ENCODE measurements around the gene SLC18A3. TPM values are rescaled to one million over a fixed set of nuclear protein-coding genes. Genes with fewer than 3 reads are reported as not detected.

Gene SLC18A3
- total RNA-seq, 1 experiment from 2014 or later = not detected

GRCh38 chr10:49612513-49613164, 2.5 kb downstream of the SLC18A3 start:
- RAD21 ChIA-PET (ENCODE audit: low non-redundant PET in 1 of 2, low total read pairs in 2 of 2, uncharacterized antibody in 2 of 2, unreplicated experiment in 2 of 2) = no interaction called here
- Histone ChIP-seq H2AFZ (ENCODE audit: low read depth, low read length, poor library complexity, severe bottlenecking) (no peak overlapping the region), H4K20me1 (ENCODE audit: insufficient read depth) (no peaks in the 10 kb centered on the region), H3K4me1 (ENCODE audit: control insufficient read depth in 1 of 2, insufficient read depth in 2 of 2, low read length in 2 of 2) (peaks cover 0 to 3% of the 10 kb centered on the region in 2 experiments; a peak in 2 of 4 replicates), H3K4me3 (replicated peaks in 1 of 2; ENCODE audit: low read depth in 1 of 2, low read length in 2 of 2) (no peak overlapping the region), H3K9ac (ENCODE audit: low read length) (no peak overlapping the region), H3K4me2 (ENCODE audit: low read length) (peak overlapping the region; percentile 6; the same call in 1 of the 2 replicates), H3K9me2 (ENCODE audit: insufficient read depth) (no peaks in the 10 kb centered on the region), H3K36me3 (ENCODE audit: control insufficient read depth in 1 of 2, insufficient read depth in 2 of 2, low read length in 2 of 2) (no peaks in the 10 kb centered on the region), H3K27me3 (ENCODE audit: insufficient read depth, low read length) (no peaks in the 10 kb centered on the region), H3K79me2 (ENCODE audit: insufficient read depth, low read length) (no peaks in the 10 kb centered on the region), H3K9me3 (ENCODE audit: control insufficient read depth in 1 of 2, insufficient read depth in 1 of 2, low read depth in 1 of 2, low read length in 2 of 2) (no peaks in the 10 kb centered on the region), H3K27ac (ENCODE audit: low read depth, low read length) (no peak overlapping the region)
- ATAC-seq (peak; percentile 93), DNase-seq (ENCODE audit: low read depth, low spot score) (no peak)
- POLR2A ChIA-PET = no interaction called here
- CTCF ChIA-PET = no interaction called here
- TF ChIP-seq RAD21 (IDR thresholded peaks at IDR 0.05; ENCODE audit: low read depth) (peak; percentile 28; the same call in 1 of the 2 replicates), ELF1 (IDR thresholded peaks at IDR 0.05; ENCODE audit: borderline replicate concordance, low read depth) (no peak), EGR1 (IDR thresholded peaks at IDR 0.05; ENCODE audit: low read depth) (no peak), ATF3 (IDR thresholded peaks at IDR 0.05) (no peak), CTCF (IDR thresholded peaks at IDR 0.05 in 2 of 3, conservative IDR thresholded peaks at IDR 0.05 in 1 of 3; ENCODE audit: borderline replicate concordance in 1 of 3, insufficient read depth in 1 of 3, low read depth in 2 of 3, low read length in 2 of 3) (peak in 1 of 3 experiments; percentile 25; a peak in 2 of 6 replicates), SRF (IDR thresholded peaks at IDR 0.05; ENCODE audit: low read depth) (no peak), EZH2 (IDR thresholded peaks at IDR 0.05) (no peak)
- no TSS peak for BruUV-seq (replicated peaks)
- intact Hi-C loops (cut with micrococcal nuclease) = no loop called here

Measured in HCT116 (cell line).